ENCODE measurements around the gene ITGA7. TPM values are rescaled to one million over a fixed set of nuclear protein-coding genes. Genes with fewer than 3 reads are reported as not detected.

ITGA7 gene
- total RNA-seq: 0.94 and 1.9 TPM in 2 replicates

DNA sequence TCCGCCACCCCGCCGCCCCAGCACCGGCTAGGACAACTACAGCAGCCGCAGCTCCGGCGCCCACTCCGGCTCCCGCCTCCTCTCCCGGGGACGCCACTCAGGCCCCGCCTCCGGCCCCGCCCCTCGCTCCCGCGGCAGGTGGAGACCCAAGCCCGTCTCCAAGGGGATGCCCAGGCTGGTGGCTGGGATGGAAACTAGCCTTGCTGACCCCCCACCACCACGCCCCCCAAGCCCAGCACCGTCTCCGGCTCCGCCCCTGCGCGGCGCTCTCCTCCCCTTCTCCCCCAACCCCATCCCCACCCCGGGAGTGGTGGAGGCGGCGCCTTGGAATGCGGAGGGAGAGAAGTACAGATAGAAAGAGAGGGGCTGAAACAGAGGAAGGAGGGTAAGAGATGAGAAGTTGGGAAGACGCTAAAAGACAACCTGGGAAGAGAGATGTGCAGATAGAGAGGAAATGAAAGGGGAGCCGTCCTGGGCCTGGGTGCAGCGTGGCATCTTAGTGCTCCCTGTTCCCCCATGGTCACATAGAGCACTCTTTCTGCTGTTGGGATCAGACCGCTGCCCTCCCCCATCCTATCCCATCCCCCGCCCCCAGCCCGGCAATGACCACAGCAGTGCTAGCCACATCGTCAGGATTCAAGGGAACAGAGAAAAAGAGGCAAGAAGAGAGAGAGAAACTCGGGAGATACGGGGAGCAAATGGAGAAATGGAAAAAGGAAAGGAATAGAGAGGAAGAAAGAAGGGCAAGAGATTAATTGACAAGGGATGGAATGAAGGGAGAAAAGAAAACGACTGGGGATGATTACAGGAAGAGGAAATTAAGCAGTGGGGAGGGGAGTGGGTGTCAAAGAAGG lies at the start of gene ITGA7:
ITGA7 (minus strand) TSS at position 64 of the 854 bp plus-strand sequence. CDS start 222 bp downstream, outside the sequence.
- Mint-ChIP-seq H3K36me3 (ENCODE audit: low read depth) (no peaks in the 10 kb centered on the region), H3K27ac (no peak within 1 kb of the TSS), H3K9me3 (no peaks in the 10 kb centered on the region), H3K4me1 (ENCODE audit: low read depth) (peaks cover 17% of the 10 kb centered on the region), H3K27me3 (ENCODE audit: low read depth) (peaks cover 53% of the 10 kb centered on the region), H3K4me3 (ENCODE audit: low read depth) (peak within 1 kb of the TSS; percentile 73)
- intact Hi-C loops (cut with micrococcal nuclease): no loop called here
- peak; percentile 39 for DNase-seq (ENCODE audit: low spot score)

GRCh38 chr12:55755246-55755645 lies 47.5 kb upstream of the ITGA7 start:
- H3K27ac Mint-ChIP-seq: peak overlapping the region; percentile 21
- H3K9me3 Mint-ChIP-seq: no peaks in the 10 kb centered on the region
- H3K27me3 Mint-ChIP-seq (ENCODE audit: low read depth): no peaks in the 10 kb centered on the region
- intact Hi-C loops (cut with micrococcal nuclease): no loop called here
- H3K36me3 Mint-ChIP-seq (ENCODE audit: low read depth): peaks cover 80% of the 10 kb centered on the region
- no peak overlapping the region for H3K4me3 Mint-ChIP-seq (ENCODE audit: low read depth)
- H3K4me1 Mint-ChIP-seq (ENCODE audit: low read depth): peaks cover 3% of the 10 kb centered on the region
- DNase-seq (ENCODE audit: low spot score): no peak

DNA sequence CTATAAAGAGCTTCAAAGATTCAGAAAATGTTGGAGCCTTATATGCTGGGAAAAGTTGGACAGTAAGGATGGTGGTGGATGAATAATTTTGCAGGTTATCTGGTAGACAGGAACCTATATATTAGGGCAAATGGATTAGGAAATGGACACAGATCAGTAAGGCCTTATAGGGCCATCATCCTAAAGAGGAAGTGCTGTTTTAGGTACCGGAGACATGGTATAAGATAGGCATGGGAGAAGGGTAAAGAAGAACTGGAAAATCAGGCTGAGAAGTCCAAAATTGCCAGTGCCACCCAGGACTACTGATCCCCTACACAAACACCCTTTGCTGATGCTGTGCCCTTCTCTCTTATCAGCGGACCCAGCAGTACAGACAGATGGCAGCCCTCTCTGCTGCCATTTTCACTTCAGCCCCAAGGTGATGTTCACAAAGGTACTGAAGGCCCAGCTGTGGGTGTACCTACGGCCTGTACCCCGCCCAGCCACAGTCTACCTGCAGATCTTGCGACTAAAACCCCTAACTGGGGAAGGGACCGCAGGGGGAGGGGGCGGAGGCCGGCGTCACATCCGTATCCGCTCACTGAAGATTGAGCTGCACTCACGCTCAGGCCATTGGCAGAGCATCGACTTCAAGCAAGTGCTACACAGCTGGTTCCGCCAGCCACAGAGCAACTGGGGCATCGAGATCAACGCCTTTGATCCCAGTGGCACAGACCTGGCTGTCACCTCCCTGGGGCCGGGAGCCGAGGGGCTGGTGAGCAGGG lies 40.7 kb upstream of the ITGA7 start:
- no peak for DNase-seq (ENCODE audit: low spot score)
- Mint-ChIP-seq H3K27me3 (ENCODE audit: low read depth) (no peaks in the 10 kb centered on the region), H3K27ac (no peak overlapping the region), H3K4me1 (ENCODE audit: low read depth) (peaks cover 19% of the 10 kb centered on the region), H3K4me3 (ENCODE audit: low read depth) (no peak overlapping the region), H3K9me3 (no peaks in the 10 kb centered on the region), H3K36me3 (ENCODE audit: low read depth) (peaks cover 49% of the 10 kb centered on the region)
- intact Hi-C loops (cut with micrococcal nuclease): no loop called here

DNA sequence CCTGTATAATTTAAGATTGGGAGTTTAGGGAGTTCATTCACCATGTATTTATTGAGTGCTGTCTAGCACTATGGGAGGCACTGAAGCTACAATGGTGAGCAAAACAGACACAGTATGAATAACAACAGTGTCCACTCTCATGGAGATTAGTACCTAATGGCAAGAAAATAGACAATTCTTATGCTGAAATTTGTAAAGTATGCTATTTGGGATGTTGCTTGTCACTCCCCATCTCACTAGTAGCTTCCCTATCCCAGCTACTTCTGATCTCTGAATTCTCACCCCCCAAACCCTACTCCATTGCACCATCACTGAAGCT lies 39.2 kb upstream of the ITGA7 start:
- intact Hi-C loops (cut with micrococcal nuclease): no loop called here
- H3K4me1 Mint-ChIP-seq (ENCODE audit: low read depth): peaks cover 26% of the 10 kb centered on the region
- peaks cover 36% of the 10 kb centered on the region for H3K36me3 Mint-ChIP-seq (ENCODE audit: low read depth)
- no peak overlapping the region for H3K27ac Mint-ChIP-seq
- no peaks in the 10 kb centered on the region for H3K27me3 Mint-ChIP-seq (ENCODE audit: low read depth)
- H3K9me3 Mint-ChIP-seq: no peaks in the 10 kb centered on the region
- DNase-seq (ENCODE audit: low spot score): no peak
- no peak overlapping the region for H3K4me3 Mint-ChIP-seq (ENCODE audit: low read depth)

DNA sequence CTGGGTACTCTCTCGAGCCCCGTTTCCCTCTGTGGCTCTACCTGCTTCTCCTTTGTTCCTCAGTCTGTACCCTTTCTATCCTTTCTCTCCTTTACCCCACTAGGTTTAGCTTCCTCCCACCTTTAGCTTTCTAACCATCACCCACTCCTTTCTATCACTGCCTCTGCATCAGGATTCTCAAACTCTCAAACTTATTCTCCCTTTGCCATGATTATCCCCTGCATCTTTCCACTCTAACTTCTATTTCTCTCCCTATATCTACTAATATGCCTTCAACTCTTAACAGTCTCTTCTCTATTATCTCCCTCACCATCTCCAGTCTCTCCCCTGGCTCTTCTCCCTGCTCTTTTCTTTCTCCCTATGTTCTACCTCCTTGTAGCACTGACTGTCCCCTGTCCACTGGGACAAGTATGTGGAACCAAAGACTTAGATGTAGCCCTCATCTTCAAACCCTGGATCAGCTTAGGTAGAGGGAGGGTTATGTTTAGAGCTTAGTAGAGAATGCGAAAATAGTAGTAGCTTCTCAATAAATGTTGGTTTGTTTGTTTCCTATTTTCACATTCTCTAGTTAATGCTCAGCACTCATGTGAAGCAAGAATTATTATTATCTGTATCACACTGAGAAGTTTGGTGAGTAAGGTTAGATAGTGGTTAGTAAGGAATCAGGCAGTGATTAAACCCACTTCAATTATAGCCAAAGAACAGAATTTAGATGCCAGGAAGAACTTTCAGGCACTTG lies 38.6 kb upstream of the ITGA7 start:
- Mint-ChIP-seq H3K27me3 (ENCODE audit: low read depth) (no peaks in the 10 kb centered on the region), H3K27ac (peak overlapping the region; percentile 1), H3K36me3 (ENCODE audit: low read depth) (peaks cover 32% of the 10 kb centered on the region), H3K9me3 (no peaks in the 10 kb centered on the region), H3K4me3 (ENCODE audit: low read depth) (peak overlapping the region; percentile 1), H3K4me1 (ENCODE audit: low read depth) (peaks cover 28% of the 10 kb centered on the region)
- DNase-seq (ENCODE audit: low spot score): no peak
- intact Hi-C loops (cut with micrococcal nuclease): no loop called here

- intact Hi-C loops (cut with micrococcal nuclease): no loop called here
- Mint-ChIP-seq H3K27me3 (ENCODE audit: low read depth) (no peaks in the 10 kb centered on the region), H3K9me3 (no peaks in the 10 kb centered on the region), H3K36me3 (ENCODE audit: low read depth) (peaks cover 25% of the 10 kb centered on the region), H3K4me3 (ENCODE audit: low read depth) (peak overlapping the region; percentile 1), H3K27ac (no peak overlapping the region), H3K4me1 (ENCODE audit: low read depth) (peaks cover 29% of the 10 kb centered on the region)
- no peak for DNase-seq (ENCODE audit: low spot score)
Observed at GRCh38 chr12:55745361-55746173, 37.9 kb upstream of the ITGA7 start.

- Mint-ChIP-seq H3K36me3 (ENCODE audit: low read depth) (peaks cover 21% of the 10 kb centered on the region), H3K9me3 (no peaks in the 10 kb centered on the region), H3K27ac (no peak overlapping the region), H3K27me3 (ENCODE audit: low read depth) (no peaks in the 10 kb centered on the region), H3K4me3 (ENCODE audit: low read depth) (peak overlapping the region; percentile 86), H3K4me1 (ENCODE audit: low read depth) (peaks cover 30% of the 10 kb centered on the region)
- intact Hi-C loops (cut with micrococcal nuclease): no loop called here
- DNase-seq (ENCODE audit: low spot score): no peak
Observed at GRCh38 chr12:55744340-55745030, 36.8 kb upstream of the ITGA7 start.

DNA sequence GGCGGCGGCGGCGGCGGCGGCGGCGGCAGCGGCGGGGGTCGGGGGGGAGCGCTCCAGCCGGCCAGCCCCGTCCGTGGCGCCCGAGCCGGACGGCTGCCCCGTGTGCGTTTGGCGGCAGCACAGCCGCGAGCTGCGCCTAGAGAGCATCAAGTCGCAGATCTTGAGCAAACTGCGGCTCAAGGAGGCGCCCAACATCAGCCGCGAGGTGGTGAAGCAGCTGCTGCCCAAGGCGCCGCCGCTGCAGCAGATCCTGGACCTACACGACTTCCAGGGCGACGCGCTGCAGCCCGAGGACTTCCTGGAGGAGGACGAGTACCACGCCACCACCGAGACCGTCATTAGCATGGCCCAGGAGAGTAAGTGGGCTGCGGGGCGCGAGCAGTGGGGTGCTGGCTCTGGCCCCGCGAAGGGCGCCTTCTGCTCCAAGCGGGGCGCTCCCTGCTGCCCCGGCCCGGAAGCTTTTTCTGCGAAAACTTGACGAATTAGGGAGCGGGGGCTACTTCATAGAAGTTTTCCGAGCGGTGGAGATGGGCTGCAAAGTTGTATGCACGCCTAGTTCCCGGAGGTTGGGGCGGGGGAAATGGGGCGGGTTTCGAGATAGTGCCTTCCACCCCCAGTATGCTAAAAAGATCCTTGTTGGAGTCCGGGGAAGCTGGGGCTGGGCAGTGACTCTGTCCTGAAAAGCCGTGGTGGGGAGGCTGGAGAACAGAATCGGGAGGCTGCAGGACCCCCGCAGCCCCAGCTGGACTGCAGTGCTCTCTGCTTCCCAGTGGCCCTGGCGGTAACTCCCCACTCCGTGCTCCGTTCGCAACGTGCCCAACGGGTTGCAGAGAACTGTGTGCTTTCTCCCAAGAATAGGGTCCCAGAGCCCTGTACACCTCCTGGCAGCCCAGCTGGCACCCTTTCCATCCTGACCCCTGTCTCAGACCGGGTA lies 36.0 kb upstream of the ITGA7 start:
- DNase-seq (ENCODE audit: low spot score): peak; percentile 49
- intact Hi-C loops (cut with micrococcal nuclease): loop anchor here (1.0 to 2.0 kb wide), 3 partner anchors 15 to 54 kb away; partner anchors contain the start of gene CD63
- Mint-ChIP-seq H3K36me3 (ENCODE audit: low read depth) (peaks cover 15% of the 10 kb centered on the region), H3K4me1 (ENCODE audit: low read depth) (peaks cover 32% of the 10 kb centered on the region), H3K27ac (peak overlapping the region; percentile 46), H3K27me3 (ENCODE audit: low read depth) (no peaks in the 10 kb centered on the region), H3K4me3 (ENCODE audit: low read depth) (peak overlapping the region; percentile 86), H3K9me3 (no peaks in the 10 kb centered on the region)

GRCh38 chr12:55742719-55743405 lies 35.2 kb upstream of the ITGA7 start, which contains the start of gene GDF11:
Gene GDF11, plus strand, starts transcription at chr12:55743122. Its CDS starts 195 bp downstream, at chr12:55743317.
- no peaks in the 10 kb centered on the region for H3K9me3 Mint-ChIP-seq
- peaks cover 11% of the 10 kb centered on the region for H3K36me3 Mint-ChIP-seq (ENCODE audit: low read depth)
- intact Hi-C loops (cut with micrococcal nuclease): loop anchor here (1.0 to 2.0 kb wide), 3 partner anchors 14 to 54 kb away; partner anchors contain the start of gene CD63
- H3K27me3 Mint-ChIP-seq (ENCODE audit: low read depth): no peaks in the 10 kb centered on the region
- peak; percentile 71 for DNase-seq (ENCODE audit: low spot score)
- H3K4me1 Mint-ChIP-seq (ENCODE audit: low read depth): peaks cover 38% of the 10 kb centered on the region
- peak within 1 kb of the TSS; percentile 86 for H3K4me3 Mint-ChIP-seq (ENCODE audit: low read depth)
- H3K27ac Mint-ChIP-seq: peak within 1 kb of the TSS; percentile 77

DNA sequence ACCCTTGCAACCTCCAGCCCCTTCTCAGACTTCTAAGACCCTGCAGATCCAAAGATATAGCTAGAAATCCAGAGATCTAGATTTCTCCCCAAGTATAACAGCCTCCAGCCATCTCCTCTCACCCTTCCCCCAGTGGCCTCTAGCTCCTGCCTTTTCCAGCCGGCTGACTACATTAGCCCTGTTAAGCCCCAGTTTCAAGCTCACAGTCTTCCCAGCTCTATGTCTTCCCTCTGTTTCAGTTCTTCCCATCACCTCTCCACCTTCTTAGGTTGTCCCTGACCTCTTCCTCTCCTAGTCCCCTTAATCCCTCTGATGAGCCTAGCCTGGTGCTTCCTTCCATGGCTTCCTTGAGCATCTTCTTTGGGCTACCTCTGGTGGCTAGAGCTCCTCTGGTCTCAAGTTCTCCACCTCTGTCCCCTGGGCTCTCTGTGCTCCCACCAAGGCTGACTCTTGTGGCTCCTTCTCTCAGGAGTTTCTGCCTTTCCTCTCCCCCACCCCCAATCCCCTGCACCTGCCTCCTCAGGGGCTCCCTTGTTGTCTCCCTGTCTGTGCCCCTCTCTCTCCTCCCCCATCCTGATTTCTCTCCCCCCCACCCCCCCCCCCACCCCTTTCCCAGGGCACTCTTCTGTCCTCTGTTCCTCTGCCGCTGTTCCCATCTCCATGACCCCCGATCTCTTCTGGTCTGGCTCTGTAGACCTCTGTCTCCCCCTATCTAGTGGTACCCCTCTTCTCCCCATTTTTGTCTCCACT lies 34.4 kb upstream of the ITGA7 start:
- no peak for DNase-seq (ENCODE audit: low spot score)
- H3K4me1 Mint-ChIP-seq (ENCODE audit: low read depth): peaks cover 45% of the 10 kb centered on the region
- H3K27ac Mint-ChIP-seq: peak overlapping the region; percentile 77
- H3K9me3 Mint-ChIP-seq: no peaks in the 10 kb centered on the region
- intact Hi-C loops (cut with micrococcal nuclease): loop anchor here (2.0 kb wide), 1 partner anchor 13 kb away; the partner anchor contains the start of gene CD63
- H3K36me3 Mint-ChIP-seq (ENCODE audit: low read depth): peaks cover 7% of the 10 kb centered on the region
- H3K4me3 Mint-ChIP-seq (ENCODE audit: low read depth): peak overlapping the region; percentile 86
- H3K27me3 Mint-ChIP-seq (ENCODE audit: low read depth): no peaks in the 10 kb centered on the region

All from activated T-helper 2 cell treated with anti-CD3 and anti-CD28 coated beads, Interferon-gamma antibody, Interleukin-2, Interleukin-4, amounts not matched to agents 10 μg/mL and 5 μg/mL and 100 μg/mL, durations not matched to agents 14 hours and 24 hours and 36 hours (primary cell).